Neural cell (in vitro differentiated cells): ENCODE measurements around the gene HABP4. TPM values are rescaled to one million over a fixed set of nuclear protein-coding genes. Genes with fewer than 3 reads are reported as not detected.

ENCODE experiments used
- H2AFZ ChIP-seq: fragments of 200-600, 300-800 bp; sonication (generic), shearing (Covaris generic); 2 replicates; pipeline ENCODE4 v1.6.0; 2014; ENCODE audit warnings: low read depth, mild to moderate bottlenecking, antibody characterized with exemption, low read length, moderate library complexity
- H3F3A ChIP-seq: fragments of 200-600 bp; shearing (Covaris generic); 2 replicates; pipeline ENCODE4 v1.6.1; 2016; ENCODE audit warnings: mild to moderate bottlenecking, moderate library complexity, mixed read lengths, antibody characterized with exemption, low read length; ENCODE audit not compliant: insufficient read depth, poor library complexity, severe bottlenecking
- H3K27ac ChIP-seq: fragments of 200-600, 300-800 bp; sonication (generic), shearing (Covaris generic); 2 replicates; pipeline ENCODE4 v1.5.1; 2014; ENCODE audit warnings: mild to moderate bottlenecking, low read length, moderate library complexity
- H3K27me3 ChIP-seq: fragments of 300-800, 200-600 bp; sonication (generic), shearing (Covaris generic); 2 replicates; pipeline ENCODE4 v1.6.0; 2014; ENCODE audit warnings: mild to moderate bottlenecking, low read depth, low read length, moderate library complexity; ENCODE audit not compliant: insufficient read depth
- H3K36me3 ChIP-seq: fragments of 300-800, 200-600 bp; sonication (generic), shearing (Covaris generic); 2 replicates; pipeline ENCODE4 v1.5.1; 2014; ENCODE audit warnings: mild to moderate bottlenecking, antibody characterized with exemption, low read length, moderate library complexity; ENCODE audit not compliant: insufficient read depth
- H3K4me2 ChIP-seq: fragments of 300-800, 200-600 bp; sonication (generic), shearing (Covaris generic); 2 replicates; pipeline ENCODE4 v1.6.0; 2014; ENCODE audit warnings: mild to moderate bottlenecking, low read length
- H3K4me3 ChIP-seq: fragments of 300-800, 200-600 bp; sonication (generic), shearing (Covaris generic); 2 replicates; pipeline ENCODE4 v1.5.1; 2014; ENCODE audit warnings: mild to moderate bottlenecking, low read length, moderate library complexity
- H3K79me2 ChIP-seq: fragments of 200-600 bp; shearing (Covaris generic); replicated peaks from 2 replicates; pipeline ENCODE4 v1.6.0; 2014; ENCODE audit warnings: mild to moderate bottlenecking, low read length, moderate library complexity; ENCODE audit not compliant: insufficient read depth
- H3K9ac ChIP-seq: fragments of 300-800, 200-600 bp; sonication (generic), shearing (Covaris generic); 2 replicates; pipeline ENCODE4 v1.6.1; 2016; ENCODE audit warnings: mild to moderate bottlenecking, low read length, mixed read lengths
- H3K9me2 ChIP-seq: fragments of 200-600 bp; shearing (Covaris generic); 2 replicates; pipeline ENCODE4 v1.6.1; 2016; ENCODE audit warnings: mild to moderate bottlenecking, low read length, mixed read lengths; ENCODE audit not compliant: insufficient read depth
- H3K9me3 ChIP-seq: fragments of 200-600, 300-800 bp; sonication (generic), shearing (Covaris generic); 2 replicates; pipeline ENCODE4 v1.6.1; 2016; ENCODE audit warnings: mild to moderate bottlenecking, mixed run types, low read length, moderate library complexity, mixed read lengths
- H4K20me1 ChIP-seq: fragments of 200-600 bp; shearing (Covaris generic); 2 replicates; pipeline ENCODE4 v1.6.1; 2016; ENCODE audit warnings: mild to moderate bottlenecking, mixed run types; ENCODE audit not compliant: insufficient read depth
- EP300 ChIP-seq: fragments of 450-650 bp; conservative IDR thresholded peaks from 2 replicates; pipeline ENCODE4 v1.6.1; 2014; ENCODE audit warnings: antibody characterized with exemption, mild to moderate bottlenecking, moderate library complexity; ENCODE audit not compliant: poor library complexity, severe bottlenecking
- EZH2 ChIP-seq: fragments of 200-600, 300-800 bp; shearing (Covaris generic), sonication (generic); IDR thresholded peaks from 2 replicates; pipeline ENCODE4 v1.6.1; 2014; ENCODE audit warnings: antibody characterized with exemption, low read length, borderline replicate concordance, mild to moderate bottlenecking; ENCODE audit not compliant: insufficient read depth, poor library complexity, severe bottlenecking
- MXI1 ChIP-seq: fragments of 450-650 bp; conservative IDR thresholded peaks from 2 replicates; pipeline ENCODE4 v1.6.1; 2014; ENCODE audit warnings: antibody characterized with exemption, mild to moderate bottlenecking; ENCODE audit not compliant: poor library complexity, severe bottlenecking
- POLR2AphosphoS5 ChIP-seq: IDR thresholded peaks from 2 replicates; pipeline ENCODE4 v1.6.1; 2012
- RAD21 ChIP-seq: fragments of 450-650 bp; conservative IDR thresholded peaks from 2 replicates; pipeline ENCODE4 v1.6.1; 2014; ENCODE audit warnings: antibody characterized with exemption, mild to moderate bottlenecking, moderate library complexity
- SMC3 ChIP-seq: fragments of 450-650 bp; conservative IDR thresholded peaks from 2 replicates; pipeline ENCODE4 v1.6.1; 2014; ENCODE audit warnings: antibody characterized with exemption, mild to moderate bottlenecking, moderate library complexity; ENCODE audit not compliant: poor library complexity
- TAF1 ChIP-seq: IDR thresholded peaks from 2 replicates; pipeline ENCODE4 v1.6.1; 2012; ENCODE audit warnings: low read depth
- polyA plus RNA-seq: library from polyadenylated mRNA; depleted of rRNA; stranded (reverse); fragments of >200 nt; gene quantifications from 2 replicates; pipeline ENCODE4 v1.2.3, GENCODE V29; 2014
- TF ChIP-seq, protein P1 (sequence below): IDR thresholded peaks from 2 replicates; pipeline ENCODE4 v1.6.1; 2012; ENCODE audit warnings: borderline replicate concordance
- TF ChIP-seq, protein P2 (sequence below): fragments of 450-650 bp; IDR thresholded peaks from 2 replicates; pipeline ENCODE4 v1.5.1; 2014; ENCODE audit warnings: antibody characterized with exemption, mild to moderate bottlenecking, moderate library complexity; ENCODE audit not compliant: poor library complexity, severe bottlenecking

Gene HABP4
- polyA plus RNA-seq, 1 donor from 2014 or later: 14.7 TPM

DNA sequence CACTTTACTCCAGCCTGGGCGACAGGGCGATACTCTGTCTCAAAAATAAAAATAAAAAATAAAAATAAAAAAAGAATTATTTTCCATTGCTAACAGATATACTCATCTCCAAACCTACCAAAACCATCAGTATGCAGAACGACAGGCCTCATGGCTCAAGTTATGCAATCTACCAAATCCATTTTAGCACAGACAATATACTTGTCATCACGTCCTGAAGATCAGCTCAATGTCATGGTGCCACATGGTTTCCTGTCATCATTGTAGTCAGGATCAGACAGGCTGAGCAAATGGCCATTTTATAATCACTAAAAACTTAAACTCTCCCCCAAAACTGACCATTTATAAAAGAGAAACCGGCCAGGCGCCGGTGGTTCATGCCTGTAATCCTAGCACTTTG lies 69.1 kb downstream of the HABP4 start:
- Histone ChIP-seq H3K4me2 (no peak overlapping the region), H3K79me2 (no peaks in the 10 kb centered on the region), H2AFZ (no peak overlapping the region), H4K20me1 (no peaks in the 10 kb centered on the region), H3K9ac (no peak overlapping the region), H3K9me2 (no peaks in the 10 kb centered on the region), H3K27me3 (no peaks in the 10 kb centered on the region), H3K27ac (no peak overlapping the region), H3K36me3 (no peaks in the 10 kb centered on the region), H3K9me3 (no peaks in the 10 kb centered on the region), H3K4me3 (no peak overlapping the region), H3F3A (no peaks in the 10 kb centered on the region)
- TF ChIP-seq TAF1 (no peak), SMC3 (no peak), EZH2 (no peak), EP300 (no peak), RAD21 (no peak), MXI1 (no peak), POLR2AphosphoS5 (no peak)
- TF ChIP-seq, protein P1, sequence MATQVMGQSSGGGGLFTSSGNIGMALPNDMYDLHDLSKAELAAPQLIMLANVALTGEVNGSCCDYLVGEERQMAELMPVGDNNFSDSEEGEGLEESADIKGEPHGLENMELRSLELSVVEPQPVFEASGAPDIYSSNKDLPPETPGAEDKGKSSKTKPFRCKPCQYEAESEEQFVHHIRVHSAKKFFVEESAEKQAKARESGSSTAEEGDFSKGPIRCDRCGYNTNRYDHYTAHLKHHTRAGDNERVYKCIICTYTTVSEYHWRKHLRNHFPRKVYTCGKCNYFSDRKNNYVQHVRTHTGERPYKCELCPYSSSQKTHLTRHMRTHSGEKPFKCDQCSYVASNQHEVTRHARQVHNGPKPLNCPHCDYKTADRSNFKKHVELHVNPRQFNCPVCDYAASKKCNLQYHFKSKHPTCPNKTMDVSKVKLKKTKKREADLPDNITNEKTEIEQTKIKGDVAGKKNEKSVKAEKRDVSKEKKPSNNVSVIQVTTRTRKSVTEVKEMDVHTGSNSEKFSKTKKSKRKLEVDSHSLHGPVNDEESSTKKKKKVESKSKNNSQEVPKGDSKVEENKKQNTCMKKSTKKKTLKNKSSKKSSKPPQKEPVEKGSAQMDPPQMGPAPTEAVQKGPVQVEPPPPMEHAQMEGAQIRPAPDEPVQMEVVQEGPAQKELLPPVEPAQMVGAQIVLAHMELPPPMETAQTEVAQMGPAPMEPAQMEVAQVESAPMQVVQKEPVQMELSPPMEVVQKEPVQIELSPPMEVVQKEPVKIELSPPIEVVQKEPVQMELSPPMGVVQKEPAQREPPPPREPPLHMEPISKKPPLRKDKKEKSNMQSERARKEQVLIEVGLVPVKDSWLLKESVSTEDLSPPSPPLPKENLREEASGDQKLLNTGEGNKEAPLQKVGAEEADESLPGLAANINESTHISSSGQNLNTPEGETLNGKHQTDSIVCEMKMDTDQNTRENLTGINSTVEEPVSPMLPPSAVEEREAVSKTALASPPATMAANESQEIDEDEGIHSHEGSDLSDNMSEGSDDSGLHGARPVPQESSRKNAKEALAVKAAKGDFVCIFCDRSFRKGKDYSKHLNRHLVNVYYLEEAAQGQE: no peak
- TF ChIP-seq, protein P2, sequence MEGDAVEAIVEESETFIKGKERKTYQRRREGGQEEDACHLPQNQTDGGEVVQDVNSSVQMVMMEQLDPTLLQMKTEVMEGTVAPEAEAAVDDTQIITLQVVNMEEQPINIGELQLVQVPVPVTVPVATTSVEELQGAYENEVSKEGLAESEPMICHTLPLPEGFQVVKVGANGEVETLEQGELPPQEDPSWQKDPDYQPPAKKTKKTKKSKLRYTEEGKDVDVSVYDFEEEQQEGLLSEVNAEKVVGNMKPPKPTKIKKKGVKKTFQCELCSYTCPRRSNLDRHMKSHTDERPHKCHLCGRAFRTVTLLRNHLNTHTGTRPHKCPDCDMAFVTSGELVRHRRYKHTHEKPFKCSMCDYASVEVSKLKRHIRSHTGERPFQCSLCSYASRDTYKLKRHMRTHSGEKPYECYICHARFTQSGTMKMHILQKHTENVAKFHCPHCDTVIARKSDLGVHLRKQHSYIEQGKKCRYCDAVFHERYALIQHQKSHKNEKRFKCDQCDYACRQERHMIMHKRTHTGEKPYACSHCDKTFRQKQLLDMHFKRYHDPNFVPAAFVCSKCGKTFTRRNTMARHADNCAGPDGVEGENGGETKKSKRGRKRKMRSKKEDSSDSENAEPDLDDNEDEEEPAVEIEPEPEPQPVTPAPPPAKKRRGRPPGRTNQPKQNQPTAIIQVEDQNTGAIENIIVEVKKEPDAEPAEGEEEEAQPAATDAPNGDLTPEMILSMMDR: no peak

DNA sequence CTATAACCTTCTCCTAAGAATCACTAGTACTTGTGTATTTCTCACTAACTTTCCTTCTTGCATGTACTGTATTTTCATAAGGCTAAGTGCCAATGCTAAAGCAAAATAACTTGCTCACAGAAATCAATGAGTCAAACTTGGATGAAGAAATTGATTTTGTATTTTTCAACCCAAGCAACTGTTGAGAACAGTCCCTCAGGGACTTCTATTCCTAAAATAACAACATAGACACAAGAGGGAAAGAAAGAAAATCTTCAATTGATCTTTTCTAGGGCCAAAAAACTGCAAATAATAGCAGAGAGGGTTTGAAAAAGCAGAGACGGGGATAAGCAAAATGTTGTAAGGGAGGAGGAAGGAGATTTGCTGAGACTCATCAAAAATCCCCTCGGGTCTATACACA lies 69.8 kb downstream of the HABP4 start:
- no peaks in the 10 kb centered on the region for H3K27me3 ChIP-seq
- no peaks in the 10 kb centered on the region for H4K20me1 ChIP-seq
- H3K79me2 ChIP-seq: no peaks in the 10 kb centered on the region
- no peak for TF ChIP-seq RAD21
- TF ChIP-seq TAF1: no peak
- no peak for TF ChIP-seq POLR2AphosphoS5
- no peaks in the 10 kb centered on the region for H3K36me3 ChIP-seq
- no peak overlapping the region for H3K27ac ChIP-seq
- H3K9me2 ChIP-seq: no peaks in the 10 kb centered on the region
- H3K4me3 ChIP-seq: no peak overlapping the region
- no peaks in the 10 kb centered on the region for H3F3A ChIP-seq
- no peak overlapping the region for H3K4me2 ChIP-seq
- H3K9ac ChIP-seq: no peak overlapping the region
- H3K9me3 ChIP-seq: no peaks in the 10 kb centered on the region
- H2AFZ ChIP-seq: no peak overlapping the region

DNA sequence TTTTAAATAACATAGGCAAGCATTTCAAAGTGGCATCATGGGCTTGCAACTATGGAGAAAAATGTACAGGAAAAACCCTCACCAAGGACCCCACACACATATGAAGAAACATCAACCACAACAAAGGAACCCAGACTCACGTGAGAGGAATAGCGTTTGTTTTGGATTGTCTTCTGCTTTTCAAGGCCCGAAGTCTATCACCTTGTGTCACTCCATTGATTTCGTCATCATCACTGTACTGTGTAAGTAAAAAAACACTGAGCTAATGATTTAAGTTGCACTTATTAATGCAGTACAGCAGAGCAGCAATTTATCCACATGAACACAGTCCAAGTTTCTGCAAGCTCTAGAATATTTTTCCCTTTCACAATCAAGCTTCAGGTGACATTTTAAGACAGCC lies 72.4 kb downstream of the HABP4 start:
- no peak for TF ChIP-seq POLR2AphosphoS5
- TF ChIP-seq, protein P2: no peak
- TF ChIP-seq EZH2: no peak
- no peak for TF ChIP-seq TAF1
- TF ChIP-seq SMC3: no peak
- TF ChIP-seq, protein P1: no peak
- TF ChIP-seq EP300: no peak
- no peak for TF ChIP-seq MXI1
- TF ChIP-seq RAD21: no peak
- Histone ChIP-seq H4K20me1 (no peaks in the 10 kb centered on the region), H2AFZ (no peak overlapping the region), H3K9me2 (no peaks in the 10 kb centered on the region), H3K27me3 (no peaks in the 10 kb centered on the region), H3K79me2 (no peaks in the 10 kb centered on the region), H3K4me3 (no peak overlapping the region), H3K4me2 (no peak overlapping the region), H3K36me3 (no peaks in the 10 kb centered on the region), H3K27ac (no peak overlapping the region), H3K9me3 (no peaks in the 10 kb centered on the region), H3K9ac (no peak overlapping the region), H3F3A (no peaks in the 10 kb centered on the region)
